Fibroblast of skin of left quadriceps (primary cell): Measurements from ENCODE around the gene ST8SIA5.
A peak's percentile ranks its signal among the peaks of the same experiment; 100 is the strongest.

Source experiments
- DNase-seq, 2 experiments: peaks; one replicate each; pipeline ENCODE4 v3.0.0-alpha.2; 2013; ENCODE audit warnings: low read depth in 2 of 2

Gene ST8SIA5

DNA sequence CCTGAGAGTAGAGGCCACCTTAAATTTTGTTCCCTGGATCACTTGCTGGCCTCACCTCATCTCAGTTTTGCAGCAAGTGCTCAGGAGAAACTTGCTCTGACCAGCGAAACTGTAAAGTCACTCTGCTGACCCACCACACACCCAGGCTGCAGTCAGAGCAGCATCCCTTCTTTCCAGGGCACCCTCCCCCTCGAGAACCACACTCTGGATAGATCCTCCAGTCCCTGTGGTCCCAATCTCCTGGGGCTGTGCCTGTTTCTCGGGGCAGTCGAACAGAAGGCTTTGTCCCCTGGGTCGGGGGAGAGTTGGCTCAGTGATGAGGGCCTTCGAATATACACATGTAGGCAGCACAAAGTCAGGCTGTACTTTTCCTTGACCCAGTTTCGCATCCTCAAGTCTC lies 18.4 kb downstream of the ST8SIA5 start:
- no peak for DNase-seq

DNA sequence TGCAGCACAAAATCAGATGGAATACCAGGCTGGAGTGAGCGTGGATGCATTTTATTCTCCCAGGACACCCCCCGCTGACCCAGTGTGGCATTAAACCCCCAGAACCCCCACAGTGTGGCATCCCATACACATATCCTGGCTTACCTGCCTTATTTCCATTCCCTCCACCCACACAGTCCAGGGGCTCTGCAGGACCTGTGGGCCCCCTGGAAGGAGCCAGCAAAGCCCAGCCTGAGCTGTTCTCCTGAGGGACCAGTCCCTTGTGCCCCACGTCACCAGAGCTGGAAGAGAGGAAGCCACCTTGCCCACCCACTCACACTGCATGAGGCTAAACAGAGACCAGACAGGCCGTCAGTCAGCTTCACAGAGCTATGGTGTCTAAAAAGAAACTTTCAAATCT lies 20.1 kb downstream of the ST8SIA5 start:
- DNase-seq = no peak

DNA sequence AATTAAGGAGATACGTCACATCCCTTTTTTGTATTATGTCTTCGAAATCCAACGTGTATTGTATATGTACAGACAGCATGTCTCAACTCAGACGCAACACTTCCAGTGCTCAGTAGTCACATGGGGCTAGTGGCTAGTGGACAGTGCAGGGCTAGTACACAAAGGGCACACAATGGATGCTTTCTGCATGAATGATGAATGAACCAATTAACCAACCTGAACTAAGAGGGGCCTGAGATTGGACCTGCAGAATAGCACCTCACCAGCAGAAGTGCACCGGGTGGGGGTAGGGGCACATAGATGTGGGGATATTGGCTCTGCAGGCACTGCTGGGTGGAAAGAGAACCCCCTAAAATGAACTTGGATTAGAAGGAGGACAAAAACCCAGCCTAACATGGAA lies 20.7 kb downstream of the ST8SIA5 start:
- no peak for DNase-seq

DNA sequence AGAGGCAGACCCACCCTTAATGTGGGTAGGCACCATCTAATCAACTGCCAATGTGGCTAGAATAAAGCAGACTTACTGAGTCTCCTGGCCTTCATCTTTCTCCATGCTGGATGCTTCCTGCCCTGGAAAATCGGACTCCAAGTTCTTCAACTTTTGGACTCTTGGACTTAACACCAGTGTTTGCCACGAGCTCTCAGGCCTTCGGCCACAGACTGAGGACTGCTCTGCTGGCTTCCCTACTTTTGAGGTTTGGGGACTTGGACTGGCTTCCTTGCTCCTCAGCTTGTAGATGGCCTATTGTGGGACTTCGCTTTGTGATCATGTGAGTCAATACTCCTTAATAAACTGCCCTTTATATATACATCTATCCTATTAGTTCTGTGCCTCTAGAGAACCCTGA lies 21.9 kb downstream of the ST8SIA5 start:
- no peak for DNase-seq

DNA sequence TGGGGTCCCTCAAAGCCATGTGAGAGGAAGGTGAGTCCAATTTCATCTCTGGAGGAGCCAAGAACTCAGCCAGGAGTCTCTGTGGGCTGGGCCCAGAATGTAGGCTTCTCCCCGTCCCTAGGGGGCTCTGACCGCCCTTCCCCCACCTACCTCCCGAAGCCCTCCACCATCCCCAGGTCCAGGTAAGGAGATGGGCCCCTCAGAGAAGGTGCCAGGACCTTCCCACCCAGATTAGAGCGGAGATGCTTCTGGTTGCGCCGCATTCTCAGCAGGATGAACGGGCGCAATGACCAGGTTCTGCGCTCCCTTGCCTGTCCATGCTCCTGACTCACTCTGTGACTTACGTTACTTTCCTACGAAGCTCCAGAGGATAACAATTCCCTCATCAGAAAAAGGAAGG lies 23.0 kb downstream of the ST8SIA5 start:
- no peak for DNase-seq

DNA sequence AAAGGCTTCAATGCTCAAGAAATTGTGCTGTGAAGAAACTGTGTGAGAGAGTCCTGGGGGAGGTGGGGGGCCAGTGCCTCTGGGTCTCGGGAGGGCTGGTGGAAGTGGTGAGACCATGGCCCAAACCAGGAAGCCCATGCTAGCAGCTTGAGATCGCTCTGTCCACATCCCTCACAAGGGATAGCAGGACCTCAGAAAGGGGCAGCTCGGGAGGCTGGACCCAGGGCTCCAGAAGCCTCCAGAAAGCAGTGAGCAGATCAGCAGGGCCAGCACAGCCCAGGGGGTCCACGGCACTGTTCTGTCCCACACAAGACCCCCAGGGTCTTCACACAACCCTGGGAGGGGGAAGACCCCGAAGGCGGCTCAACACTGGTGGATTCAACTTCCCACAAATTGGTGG lies 24.1 kb downstream of the ST8SIA5 start:
- DNase-seq = no peak

DNA sequence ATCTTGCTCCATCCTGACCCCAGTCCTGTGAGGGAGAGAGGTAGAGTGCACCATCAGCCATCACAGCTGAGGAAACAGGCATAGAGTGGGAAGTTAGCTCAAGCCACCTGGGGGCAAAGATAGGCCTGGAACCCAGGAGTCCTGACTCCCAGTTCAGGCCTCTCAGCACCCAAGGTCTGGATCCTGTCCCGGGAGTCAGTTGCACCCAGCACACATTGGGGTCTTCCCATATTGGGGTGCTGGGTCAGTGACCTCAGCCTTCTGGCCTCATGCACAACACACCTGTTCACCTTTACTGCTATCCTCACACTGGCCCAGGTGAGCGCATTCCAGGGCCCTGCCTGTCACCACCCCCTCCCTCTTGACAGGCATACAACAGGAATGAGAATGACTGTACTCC lies 24.7 kb downstream of the ST8SIA5 start:
- no peak for DNase-seq

DNA sequence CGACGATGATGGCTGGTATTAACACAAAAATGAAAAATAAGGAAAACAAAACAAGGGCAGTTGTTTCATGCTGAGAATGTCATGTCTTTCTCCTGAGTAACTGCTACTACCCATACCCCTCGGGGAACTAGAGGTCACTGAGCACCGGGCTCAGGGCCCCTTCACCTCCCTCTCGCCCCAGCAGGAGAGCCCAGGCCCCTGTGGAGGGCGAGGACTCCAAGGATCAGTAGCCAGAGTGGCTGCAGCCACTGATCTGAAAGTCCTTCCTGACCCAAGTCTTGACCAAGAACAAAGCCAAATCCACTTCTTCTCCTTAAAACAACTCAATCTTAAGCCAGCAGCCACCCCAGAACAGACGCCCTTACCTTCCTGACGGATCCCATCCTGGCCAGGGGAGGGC lies 25.5 kb downstream of the ST8SIA5 start:
- no peak for DNase-seq

DNA sequence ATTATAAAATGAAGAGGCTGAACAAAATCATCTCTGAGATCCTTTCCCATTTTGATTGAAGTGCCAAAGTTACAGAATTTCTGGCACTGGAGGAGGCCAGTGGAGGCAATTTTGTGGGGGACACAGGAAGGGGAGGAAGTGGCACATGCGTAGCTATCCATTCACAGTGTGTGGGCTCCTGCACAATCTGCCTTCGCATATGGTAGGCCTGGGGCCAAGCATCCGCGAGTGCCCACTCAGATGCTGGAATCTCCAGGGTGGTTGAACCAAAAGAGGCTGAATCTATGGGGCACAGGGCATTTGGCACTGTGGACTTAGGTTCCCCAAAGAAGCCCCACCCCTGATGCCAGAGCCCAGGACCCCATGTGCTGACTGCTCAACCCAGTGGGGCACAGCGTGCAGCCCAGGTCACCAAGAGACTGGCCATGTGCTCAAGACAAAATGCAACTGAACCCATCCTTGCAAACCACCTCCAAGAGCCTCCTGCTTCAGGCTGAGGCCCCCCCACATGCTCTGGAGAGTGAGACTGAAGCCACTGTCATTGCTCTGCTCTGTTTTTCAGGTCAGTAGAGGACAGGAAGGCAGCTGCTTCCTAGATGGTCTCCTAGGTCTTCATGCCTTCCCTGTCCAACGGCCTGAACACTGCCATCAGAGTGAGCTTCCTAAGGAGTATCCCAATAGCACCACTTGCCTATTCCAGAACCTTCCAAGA lies 28.5 kb downstream of the ST8SIA5 start:
- DNase-seq = no peak

DNA sequence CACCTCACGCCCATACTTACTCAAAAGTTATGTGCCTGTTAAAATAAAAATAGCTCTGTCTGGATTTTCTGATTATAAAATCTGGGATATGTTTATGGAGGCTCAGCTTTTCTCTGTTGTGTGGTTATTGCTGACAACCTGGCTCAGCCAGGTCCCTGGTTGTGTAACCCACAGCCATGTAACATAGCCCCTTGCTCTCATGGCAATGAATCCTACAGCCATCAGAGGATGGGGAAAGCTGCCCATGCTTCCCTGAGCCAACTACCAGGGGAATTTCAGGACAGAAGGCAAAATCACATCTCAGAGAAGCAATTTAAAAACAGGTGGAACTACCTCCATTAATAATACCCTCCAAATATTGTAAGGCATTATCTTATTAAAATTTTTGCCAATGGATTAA lies 29.7 kb downstream of the ST8SIA5 start:
- no peak for DNase-seq

DNA sequence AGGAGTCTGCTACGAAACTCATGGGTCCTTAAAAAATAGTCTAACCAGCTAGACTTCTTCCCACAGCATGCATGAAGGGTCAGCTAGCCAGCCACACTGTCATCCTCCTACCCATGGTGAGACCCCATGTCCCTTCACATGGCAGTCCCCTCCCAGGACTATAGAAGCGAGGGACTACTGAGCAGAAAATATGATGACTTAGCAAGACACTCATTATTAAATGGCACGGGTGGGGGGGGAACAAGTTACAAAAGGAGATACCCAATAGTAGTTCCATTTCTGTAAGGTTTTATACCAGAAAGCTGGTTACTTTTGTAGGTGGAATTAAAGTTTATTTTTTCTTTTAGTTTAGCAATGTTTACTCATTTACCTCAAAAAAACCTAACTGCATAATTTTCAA lies 31.5 kb downstream of the ST8SIA5 start:
- DNase-seq = no peak

DNA sequence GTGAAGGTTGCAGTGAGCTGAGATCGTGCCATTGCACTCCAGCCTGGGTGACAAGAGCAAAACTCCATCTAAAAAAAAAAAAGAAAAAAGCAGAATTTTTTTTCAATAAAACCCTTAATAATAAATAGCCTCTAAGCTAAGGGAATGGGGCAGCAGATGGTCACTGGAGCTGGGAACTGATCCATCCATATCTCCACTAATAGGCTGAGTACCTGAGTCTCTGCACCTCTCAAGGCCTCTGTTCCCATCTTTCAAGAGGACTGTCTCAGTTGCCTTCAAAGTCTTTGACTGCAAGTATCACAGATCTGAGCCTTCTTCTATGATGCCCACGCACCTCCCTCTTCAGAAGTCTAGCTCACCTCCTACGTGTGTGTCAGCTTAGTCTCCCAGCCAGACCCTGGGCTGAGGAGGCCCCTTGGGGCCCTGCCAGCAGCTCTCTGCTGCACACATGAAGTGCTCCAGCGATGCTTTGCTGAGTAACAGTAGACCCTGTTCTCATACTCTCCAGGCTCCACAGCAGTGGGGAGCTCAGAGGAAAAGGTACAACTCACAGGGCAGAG lies 32.9 kb downstream of the ST8SIA5 start:
- no peak for DNase-seq

DNA sequence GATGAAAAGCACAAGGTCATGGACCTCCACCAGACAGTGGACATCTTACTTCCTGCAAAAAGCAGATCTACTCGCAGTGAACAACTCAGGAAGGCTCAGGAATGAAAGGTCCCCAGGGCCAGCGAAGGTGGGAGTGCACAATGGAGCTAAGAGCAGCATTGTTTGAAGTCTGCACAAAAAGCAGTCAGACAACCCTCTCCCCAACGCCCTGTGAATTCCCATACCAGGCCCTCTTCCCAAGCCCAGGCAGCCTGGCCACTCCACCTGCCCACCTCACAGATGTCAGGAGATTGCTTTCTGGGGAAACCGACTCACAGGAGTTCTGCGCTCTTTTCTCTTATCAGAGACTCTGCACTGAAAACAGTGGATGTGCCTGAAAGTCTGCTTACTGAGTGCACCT lies 34.8 kb downstream of the ST8SIA5 start:
- DNase-seq = no peak

DNA sequence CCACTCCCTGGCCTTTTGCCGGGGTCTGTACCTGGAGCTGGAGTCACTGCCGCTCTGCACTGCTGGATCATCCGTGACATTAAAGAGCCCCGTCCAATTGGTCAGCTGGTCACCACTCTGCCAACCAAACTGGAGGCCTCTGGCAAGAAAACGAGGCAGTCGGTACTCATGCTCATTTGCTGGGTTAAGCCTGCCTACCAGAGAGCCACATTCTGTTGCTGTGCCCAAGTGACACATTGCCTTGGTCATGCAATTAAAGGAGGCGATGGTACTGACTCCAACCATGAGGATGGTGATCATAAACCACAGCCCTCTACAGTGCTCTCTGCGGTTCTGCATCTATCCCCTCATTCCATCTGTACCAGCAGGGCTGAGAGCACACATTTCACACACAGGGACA lies 35.5 kb downstream of the ST8SIA5 start:
- DNase-seq = no peak

DNA sequence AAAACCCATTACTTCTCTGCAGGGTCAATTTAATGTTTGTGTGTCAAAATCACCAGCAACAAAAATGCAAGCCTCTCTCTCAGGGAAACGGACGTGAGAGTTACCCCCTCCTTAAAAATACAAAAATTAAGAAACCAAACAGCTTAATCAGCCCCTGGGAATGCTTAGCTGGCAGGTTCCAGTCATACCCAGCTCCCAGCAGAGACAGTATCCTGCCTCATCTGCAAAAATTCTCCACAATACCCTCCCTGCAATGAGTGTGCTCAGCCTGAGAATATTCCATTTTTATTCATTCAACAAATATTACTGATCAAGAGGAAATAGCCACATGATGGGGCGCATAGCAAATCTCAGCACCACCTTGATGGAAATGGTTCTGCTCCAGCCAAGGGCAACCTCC lies 36.3 kb downstream of the ST8SIA5 start:
- DNase-seq = no peak

DNA sequence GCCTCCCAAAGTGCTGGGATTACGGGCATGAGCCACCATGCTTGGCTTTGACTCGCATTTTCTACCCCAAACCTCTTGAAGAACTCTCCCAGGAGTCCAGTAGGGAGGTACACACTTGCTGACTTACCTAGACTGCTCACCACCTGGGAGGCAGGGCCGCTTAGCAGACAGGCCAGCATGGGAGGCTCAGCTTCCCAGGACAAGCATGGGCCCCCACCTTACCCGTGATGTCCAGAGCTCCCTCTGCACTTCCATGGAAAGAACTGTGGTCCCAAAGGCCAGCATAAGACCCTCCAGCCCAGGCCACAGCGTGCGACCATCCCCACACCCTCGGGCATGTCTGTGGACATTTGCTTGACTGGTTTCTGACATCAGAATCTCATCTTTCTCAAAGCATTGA lies 36.8 kb downstream of the ST8SIA5 start:
- no peak for DNase-seq

DNA sequence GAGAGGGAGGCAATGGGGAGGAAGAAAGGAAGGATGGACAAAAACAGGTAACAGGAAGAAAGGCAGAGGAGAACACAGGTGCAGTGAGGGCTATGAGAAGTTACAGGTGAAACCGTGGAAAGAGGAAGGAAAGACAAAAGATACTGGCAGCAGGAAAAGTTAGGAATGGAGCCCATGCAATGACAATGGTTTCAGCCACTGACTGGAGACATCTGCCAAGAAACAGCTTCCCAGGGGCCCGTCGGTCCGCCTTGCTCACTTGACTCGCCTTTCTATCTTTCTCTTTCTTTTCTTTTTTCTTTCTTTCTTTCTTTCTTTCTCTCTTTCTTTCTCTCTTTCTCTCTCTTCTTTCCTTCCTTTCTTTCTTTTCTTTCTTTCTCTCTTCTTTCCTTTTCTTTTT lies 37.5 kb downstream of the ST8SIA5 start:
- no peak for DNase-seq

DNA sequence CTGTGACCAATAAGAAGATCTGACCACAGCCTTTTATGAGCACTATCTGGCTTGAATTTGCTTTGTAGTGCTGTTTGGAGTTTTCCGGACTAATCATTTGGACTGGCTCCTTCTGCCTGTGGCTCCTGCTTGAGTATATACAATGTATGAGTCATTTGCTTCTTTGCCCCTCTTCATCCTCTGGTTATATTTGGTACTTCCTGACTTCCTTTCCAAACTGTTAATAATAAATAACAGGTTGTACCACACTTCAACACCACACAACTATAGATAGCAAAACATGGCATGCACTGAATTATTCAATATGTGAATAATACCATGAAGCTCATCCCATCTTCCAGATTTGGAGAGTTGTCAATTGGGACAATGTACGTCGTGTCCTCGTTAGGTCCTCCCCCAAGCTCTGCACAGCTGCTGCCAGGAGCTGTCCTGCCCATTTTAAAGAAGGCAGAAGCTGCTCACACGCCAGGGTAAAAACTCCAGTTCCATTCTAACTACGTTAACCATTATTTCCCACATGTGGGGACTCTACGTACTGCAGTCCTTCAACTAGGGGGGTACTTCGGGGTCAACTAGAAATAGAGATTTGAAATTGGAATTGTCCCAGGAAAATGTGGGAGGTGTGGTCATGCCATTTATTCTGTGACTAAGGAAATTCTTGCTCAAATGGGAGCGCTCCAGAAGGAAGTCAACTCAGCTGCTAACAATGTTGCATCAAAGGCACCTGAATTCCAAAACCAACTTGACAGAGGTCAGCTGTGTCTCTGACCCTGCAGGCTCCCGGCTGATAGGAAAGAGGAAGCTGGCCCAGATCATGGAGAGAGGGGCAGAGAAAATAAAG lies 38.1 kb downstream of the ST8SIA5 start:
- DNase-seq = peak; percentile 20 to 28

DNA sequence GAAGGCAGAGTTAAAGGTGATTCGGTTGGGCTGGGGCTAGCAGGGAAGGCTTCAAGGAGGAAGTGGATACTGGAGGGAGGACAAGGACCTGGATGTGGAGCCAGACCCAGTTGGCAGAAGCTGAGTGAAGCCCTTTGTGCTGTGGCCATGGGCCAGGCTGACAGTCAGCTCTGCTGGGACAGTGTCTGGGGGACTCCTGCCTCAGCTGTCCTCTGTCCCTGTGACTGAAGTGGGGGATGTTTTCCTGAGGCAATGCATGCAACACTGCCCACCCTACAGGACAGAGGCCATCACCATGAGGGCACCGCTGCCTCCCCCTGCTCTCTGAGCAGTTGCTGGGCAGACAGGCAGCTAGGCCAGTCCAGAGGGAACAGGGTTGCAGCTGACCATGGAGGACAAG lies 40.0 kb downstream of the ST8SIA5 start:
- no peak for DNase-seq

DNA sequence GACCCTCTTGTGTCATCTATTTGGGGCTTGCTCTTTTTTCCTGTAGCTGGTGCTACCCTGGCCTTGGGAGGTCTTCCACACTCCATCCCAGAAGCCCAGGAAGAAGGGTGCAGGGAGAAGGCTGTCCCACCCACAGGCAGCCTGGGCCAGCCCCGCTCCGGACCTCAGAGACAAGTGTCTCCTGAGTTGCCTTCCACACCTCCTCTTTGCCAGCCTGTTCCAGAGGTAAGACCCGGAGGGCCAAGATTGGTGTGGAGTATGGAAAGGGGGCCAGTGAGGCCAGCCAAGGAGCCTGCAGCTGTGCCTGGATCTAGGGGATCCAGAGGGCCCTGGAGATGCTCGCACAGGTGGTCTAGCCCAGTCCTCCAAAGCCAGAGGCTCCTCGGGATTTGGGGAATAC lies 40.5 kb downstream of the ST8SIA5 start:
- no peak for DNase-seq

DNA sequence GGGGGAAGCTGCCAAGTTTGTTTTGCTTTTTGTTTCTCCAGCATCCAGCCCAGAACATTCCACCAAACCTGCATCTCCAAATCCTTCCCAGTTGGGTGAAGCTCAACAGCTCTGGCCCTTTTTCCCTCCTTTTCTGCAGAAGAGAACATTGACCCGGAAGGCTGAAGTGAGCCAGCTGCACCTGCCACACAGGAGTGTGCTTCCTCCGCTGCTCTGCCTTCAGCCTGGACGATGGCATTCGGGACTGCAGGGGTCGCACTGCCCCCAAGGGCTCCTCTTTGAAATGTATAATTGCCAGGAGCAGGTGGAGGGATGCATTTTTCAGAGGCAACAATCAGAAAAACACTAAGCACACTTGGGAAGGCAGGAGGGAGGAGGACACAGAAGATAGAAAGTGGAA lies 41.8 kb downstream of the ST8SIA5 start:
- DNase-seq = no peak

DNA sequence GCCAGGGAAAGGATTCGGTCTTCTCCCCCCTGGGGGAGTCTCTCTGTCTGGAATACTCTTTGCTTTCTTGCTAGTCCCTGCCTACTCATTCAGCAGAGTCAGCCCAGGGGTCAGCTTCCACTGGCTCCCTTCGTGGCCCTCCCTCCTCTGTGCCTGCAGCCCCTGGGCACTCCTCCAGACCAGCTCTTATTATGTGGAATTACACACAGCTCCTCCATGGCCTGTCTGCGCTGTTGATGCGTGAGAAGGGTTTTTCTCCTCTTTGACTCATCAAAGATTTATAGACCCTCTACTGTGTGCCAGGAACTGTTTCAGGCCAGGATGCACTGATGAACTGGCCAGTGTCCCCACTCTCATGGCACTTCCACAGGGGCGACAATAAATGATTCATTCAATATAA lies 44.4 kb downstream of the ST8SIA5 start:
- DNase-seq = peak; percentile 44 to 45

DNA sequence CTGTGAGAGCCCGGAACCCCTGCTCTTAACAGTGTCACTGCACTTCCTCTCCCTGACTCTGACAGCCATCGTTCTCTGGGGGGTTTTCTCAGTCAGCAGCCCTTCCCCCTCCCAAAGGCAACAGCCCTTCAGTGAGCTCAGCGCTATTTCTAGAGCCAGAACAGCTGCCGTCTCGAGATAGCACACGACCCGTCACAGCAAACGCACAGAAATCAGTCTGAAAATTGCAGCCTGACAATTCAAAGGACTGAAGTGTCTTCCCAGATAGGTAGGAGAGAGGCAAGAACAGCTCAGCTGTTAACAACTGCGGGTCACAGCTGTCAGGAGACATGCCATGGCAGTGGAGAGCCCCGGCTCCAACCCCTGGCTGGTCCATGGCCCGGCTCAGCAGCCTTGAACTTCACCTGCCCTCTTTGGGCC lies 45.4 kb downstream of the ST8SIA5 start:
- no peak for DNase-seq
